NCI-H748 (cell line): Measurements from ENCODE around the gene SMIM36.
"Not testable (repeated sequence)": the region's sequence is repeated elsewhere in the genome, so short reads cannot be mapped to it uniquely, and the experiment has no call there.

Experiments
- DNase-seq: peaks from one replicate; lab custom pipeline; 2025; ENCODE audit not compliant: unreplicated experiment; lab: John Stamatoyannopoulos, UW

SMIM36 gene

DNA sequence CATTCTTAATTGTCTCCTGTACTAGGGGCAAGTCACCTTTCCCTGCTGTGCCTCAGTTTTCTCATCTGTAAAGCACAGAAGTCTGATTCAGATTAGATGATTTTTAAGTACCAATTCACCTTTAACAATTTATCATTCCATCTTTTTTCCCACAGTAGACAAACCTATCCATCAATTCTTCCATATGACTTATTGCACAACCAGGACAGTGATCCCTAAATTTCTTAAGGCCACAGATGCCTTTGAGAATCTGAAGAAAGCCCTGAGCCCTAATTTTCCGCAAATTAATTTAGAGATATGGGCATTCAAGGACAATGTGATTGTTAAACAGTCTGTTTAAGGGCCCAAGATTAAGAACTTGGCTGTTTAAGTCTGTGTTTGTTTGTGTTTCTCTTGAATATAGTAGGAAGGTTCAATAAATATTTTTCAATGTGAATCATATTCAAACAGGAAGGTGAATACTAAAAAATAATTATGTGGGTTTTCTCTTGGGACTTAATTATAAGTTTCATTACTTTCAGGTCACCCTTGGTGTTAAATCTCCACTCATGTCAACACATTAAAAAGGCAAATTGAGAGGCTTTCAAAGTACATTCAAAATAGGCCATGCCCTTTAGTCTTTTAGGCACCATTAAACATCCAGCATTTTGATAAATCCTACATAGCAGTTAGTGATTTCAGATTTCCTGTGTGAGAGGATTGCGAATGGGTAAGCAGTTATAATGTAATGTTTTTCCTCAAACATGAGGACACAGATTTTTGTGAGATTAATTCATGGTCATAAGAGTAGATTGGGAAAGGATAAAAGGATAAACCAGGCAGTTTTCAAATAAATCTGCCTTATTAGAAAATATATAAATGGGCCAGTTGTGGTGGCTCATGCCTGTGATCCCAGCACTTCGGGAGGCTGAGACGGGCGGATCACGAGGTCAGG lies 54.7 kb downstream of the SMIM36 start:
- DNase-seq = no peak

DNA sequence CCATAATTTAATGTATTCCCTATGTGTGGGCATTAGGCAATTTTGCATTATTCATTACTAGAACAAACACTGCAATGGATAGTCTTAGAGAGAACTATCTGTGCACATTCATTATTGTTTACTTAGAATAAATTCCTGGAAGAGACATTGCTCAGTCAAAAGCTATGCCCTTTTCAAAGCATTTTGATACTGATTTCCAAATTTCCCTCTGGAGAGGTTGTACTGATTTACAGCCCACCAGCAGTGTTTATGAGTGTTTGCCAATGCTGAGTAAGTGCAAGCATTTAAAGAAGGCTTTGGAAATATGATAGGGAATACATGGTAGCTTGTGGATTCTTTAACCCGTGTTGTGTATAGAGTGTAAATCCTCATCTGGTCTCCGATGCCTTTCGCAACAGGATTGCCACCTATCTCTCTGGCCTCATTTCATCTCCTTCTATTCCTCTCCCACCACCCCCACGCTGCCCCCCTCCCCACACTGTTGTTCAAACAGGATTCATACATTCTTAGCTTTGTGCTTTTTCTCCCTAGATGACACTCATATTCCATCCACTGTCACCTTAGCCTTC lies 56.3 kb downstream of the SMIM36 start:
- no peak for DNase-seq

DNA sequence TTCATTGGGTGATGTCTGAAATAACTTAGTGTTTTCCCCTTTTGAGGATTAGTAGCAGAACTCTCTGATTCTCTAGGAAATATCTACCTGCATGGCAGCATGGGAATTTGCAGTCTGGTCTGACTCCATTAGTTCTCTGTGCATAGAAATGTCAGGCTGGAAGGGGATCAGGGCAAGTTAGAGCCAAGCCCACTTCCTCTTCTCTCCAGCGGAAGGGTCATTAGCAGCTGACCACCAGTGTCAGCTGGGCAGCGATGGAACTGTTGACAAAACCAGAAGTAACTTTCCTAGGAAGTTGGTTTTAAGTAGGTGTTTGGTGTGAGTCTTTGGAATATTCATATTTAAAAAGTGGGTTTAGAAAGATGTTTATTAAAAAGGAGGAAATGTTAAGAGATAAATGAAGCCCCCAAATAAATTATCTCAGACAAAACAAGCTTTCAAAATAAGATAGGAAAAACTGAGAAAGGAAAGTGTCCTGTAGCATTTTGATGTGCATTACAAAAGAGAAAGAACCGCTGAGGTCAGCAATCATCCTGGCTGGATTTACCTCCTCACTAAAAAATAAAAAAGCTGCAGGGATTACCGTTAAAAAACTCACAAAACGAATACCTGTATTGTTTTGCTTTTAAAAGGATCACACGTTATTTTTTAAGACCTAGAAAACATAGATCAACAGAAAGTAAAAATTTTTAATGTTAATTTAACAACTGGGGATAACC lies 57.3 kb downstream of the SMIM36 start:
- DNase-seq = no peak

DNA sequence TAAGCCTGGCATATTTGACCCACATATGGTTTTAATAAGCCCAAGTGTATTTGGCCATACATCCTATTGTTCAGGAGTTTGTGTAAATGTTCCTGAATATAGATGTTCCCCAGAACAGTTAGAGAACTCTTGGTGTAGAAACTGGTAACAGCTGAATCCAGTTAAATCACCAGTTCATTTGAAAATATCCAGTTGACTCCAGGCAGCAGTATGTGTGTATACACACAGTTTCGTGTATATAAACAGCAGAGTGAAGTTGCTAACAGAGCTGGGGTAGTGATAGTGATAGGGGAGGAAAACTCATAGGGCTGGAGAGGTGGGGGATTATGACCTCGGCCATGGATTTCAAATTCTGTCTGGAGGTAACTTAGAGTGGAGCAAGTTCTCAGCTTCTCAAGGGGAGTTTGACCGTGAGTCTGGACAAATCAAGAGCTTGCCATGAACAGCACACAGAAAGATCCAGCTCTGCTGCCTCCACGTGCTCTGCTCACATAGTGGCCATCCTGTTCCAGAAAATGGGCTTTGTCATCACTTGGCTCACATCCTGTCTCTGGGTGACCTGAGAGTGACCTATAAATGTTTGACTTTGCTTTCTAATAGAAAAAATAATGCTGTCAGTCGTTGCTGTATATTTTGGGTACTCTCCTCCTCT lies 59.0 kb downstream of the SMIM36 start:
- no peak for DNase-seq

DNA sequence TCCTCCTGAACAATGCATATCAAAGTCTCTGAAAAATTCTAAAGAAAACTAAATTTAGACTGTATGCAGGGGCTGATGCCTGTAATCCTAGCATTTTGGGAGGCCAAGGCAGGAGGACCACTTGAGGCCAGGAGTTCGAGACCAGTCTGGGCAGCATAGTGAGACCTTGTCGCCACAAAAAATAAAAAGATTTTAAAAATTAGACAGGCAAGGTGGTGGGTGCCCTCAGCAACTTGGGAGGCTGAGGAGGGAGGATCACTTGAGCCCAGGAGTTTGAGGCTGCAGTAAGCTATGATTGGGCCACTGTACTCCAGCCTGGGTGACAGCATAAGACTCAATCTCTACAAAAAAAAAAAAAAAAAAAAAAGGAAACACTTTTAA lies 59.5 kb downstream of the SMIM36 start:
- DNase-seq = no peak

DNA sequence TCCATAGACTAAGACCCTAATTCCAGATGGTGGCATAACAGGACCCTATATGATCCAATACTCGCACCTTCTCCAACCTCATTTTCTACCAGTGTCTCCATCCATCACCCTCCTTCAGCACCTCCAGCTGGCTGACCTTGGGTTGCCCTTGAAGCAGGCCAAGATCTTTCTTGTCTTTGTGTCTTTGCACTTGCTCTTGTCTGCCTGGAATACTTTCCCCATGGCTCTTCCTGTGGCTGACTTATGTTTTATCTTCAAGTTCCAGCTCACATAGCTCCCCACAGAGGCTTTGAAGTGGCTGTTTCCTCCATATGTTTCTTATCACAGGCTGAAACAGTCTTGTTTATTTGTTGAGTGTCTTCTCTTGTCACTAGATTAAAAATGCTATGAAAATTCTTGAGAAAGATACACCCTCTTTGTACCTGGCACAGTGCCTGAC lies 60.0 kb downstream of the SMIM36 start:
- DNase-seq = no peak

DNA sequence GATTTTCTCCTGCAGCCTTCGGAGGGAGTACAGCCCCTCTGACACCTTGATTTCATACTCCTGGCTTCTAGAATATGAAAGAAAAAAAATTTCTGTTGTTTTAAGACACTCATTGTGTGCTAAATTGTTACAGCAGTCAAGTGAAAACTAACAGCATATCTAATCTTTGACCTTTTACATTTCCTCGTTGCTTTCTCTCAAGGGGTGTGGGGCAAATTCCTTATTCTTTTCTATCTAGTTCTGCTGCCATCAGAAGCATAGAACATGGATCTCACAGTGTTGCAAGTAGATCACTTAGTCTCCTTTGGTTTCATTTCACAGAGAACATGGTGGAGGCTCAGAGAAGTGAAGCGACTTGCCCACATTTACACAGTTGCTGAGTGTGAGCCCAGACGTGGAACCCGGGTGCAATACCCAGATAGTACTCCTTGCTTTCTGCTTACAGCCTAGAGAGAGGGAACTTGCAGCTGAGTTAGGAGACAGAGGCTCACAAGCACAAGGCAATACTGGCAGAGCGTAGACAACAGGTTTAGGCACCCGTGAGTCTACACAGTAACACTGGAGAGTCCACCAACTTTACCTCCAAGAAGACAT lies 60.9 kb downstream of the SMIM36 start:
- no peak for DNase-seq

DNA sequence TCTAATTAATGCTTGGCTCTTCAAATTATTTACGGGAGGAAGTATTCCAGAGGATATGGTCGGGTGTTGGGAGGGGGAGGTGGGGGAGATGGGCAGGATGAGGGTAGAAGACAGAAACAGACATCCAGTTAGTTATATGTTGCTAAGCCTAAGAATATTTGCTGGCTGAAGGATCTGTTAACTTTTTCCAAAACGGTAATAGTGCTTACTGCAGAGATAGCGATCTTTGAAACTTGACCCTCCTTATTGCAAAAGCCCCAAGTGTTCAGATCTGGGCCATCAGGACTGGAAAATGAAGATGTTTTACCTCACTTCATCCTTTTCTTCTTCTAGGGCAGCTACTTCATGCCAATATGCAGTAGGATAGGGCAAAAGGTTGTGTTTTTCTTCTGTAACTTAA lies 62.6 kb downstream of the SMIM36 start:
- no peak for DNase-seq

DNA sequence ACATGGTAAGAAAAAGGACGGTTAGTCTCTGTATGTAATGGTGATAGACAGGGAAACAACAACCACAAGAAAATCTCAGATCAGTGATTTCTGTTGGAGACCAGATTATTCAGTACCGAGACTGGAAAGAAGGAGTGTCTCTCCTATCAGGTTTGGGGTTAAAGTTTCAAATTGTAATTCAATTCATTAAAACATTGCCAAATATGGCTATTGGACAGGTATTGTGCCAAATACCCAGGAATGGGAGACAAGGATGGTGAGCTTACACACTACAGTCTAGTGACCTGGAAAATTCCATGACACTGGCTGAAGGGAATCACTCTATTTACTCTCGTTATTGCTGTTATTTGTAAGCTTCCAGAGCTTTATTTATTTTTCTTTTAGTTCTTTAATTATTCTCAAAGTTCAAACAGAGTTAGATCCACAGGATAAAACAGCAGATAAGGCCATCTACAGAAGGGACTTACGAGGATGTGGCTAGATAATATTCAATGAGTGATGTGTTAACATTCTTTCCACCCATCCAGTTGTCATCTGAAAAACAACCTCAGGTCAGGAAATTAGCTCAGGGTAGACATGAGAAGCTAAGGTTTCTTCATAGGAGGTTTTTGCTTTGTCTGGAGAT lies 64.6 kb downstream of the SMIM36 start:
- DNase-seq = no peak

DNA sequence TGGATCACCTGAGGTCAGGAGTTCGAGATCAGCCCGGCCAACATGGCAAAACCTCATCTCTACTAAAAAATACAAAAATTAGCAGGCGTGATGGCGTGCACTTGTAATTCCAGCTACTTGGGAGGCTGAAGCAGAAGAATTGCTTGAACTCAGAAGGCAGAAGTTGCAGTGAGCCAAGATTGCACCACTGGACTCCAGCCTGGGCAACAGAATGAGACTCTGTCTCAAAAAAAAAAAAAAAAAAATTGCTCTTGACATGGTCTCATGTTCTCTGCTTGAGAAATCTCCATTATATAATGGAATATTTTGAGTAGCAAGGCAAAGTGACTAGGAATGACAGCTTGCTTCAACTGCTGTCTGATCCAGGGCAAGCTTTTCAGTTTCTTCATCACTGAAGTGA lies 65.2 kb downstream of the SMIM36 start:
- DNase-seq = not testable (repeated sequence)

DNA sequence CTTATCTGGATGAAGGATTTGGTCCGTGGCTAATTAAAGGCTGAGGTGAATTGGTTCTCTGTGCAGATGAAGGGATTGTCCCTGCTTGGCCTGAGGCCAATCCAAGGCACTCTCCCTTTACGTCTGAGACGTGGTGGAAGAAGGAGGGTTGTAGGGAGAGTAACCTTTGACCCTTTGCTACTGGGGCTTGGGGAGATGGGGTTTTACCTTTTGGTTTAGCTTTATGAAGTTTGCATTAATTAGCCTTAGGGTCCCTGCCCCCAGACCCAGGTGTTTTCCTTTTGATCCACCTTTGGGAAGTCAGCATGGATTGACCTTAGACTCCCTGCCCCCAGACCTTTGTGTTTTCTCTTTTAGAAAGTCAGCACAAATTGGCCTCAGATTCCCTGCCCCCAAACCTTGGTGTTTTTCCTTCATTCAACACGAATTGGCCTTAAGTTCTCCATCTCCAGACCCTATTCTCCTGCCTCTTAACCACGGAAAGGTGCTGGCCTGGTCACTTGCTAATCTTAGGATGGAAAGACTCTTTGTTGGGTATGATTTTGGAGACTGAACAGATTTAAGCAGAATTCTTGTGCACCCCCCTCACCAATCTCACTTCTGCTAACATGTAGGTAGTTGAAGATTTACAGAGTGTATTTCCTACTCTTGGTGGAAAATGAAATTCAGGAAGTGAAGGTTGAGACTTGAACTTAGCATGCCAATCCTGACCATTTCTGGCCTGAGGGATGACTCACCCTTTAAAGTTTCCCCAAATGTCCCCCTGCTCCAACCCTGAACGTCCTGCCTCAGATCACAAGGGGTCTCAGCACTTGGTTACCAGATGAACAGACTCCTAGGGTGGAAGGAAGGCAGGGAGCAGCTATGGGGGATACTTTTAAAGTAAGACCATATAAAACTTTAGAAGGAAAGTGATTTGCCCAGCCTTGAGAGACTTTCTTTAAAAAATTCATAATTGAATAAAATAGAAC lies 66.5 kb downstream of the SMIM36 start:
- no peak for DNase-seq

DNA sequence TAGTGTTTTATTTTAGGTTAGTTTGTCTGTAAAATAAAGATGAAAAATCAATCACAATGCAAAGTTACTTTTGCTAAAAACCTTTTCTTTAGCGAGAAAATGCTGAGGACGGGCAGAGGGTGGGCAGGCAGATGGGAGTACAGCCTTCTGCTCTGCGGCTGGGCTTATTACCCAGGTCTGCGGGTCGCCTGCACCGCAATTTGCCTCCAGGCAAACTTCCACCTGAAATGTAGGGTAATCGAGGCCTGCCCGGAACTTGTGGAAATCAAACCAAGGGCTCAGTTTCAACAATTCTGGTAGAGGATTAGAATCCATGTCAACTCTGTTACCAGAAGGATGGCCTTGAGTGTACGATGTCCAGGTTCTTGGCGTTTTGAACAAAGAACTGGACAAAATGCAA lies 67.3 kb downstream of the SMIM36 start:
- no peak for DNase-seq

DNA sequence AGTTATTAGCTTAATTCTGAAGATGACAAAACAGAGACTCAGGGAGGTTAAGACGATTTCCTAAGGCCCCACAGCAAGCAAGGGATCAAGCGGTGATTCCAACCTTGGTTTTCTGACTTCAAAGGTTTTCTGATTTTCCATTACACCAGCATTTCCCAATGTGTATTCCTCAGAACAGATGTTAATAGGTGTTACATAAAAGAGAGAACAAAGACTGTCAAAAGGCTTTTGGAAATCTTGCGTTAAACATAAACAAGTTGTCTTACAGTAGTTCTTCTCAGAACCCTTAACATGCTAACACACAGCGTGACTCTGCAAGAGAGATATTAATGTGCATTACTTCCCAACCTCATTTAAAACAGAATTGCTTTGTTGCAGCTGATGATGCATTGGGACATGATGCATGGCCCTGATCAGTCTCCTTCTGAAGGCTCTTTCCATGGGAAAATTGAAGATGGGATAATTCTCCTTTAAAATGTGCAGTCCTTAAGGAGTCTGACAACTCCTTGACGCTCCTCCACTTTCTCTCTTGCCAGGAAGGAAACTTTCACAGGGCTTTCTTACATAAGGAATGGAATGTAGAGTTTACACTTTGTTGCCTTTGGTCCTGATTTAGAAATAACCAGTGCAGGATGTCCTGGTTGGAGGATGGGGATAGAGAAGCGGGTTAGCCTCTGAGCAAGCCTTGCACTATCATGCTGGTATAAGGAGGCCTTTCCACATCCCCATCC lies 68.1 kb downstream of the SMIM36 start:
- no peak for DNase-seq

DNA sequence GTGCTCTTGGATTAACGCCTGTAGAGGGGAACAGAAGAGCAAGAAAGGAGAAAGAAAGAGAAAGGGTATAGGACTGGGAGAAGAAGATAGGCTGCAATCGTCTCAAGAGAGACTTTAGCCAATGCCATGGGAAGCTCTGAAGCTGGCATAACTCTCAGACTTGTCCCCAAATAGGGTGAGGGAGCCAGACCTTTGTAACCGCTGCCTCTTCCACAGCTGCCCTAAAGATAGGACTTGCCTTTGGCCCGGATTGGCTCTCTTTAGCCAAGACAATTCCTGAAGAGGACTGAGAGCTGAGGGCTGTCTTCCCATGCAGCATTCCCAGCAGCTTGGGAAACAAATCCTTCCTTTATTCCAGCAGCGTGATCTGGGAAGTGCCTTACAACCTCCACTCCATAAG lies 68.8 kb downstream of the SMIM36 start:
- DNase-seq = no peak

DNA sequence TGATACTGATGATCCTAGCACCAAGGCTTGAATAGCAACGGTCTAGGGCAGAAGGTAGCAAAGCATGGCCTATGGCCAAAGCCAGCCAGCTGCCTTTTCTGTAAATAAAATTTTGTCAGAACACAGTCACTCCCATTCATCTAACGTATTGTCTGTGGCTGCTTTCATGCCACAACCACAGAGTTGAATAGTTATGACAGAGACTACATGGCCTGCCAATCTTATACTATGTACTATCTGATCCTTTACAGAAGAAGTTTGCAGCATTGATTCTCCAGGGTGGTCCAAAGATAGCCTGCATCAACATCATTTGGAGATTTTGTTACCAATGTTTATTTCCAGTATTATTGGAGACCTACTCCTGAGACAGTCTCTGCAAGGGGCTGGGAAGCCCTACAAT lies 69.7 kb downstream of the SMIM36 start:
- no peak for DNase-seq

DNA sequence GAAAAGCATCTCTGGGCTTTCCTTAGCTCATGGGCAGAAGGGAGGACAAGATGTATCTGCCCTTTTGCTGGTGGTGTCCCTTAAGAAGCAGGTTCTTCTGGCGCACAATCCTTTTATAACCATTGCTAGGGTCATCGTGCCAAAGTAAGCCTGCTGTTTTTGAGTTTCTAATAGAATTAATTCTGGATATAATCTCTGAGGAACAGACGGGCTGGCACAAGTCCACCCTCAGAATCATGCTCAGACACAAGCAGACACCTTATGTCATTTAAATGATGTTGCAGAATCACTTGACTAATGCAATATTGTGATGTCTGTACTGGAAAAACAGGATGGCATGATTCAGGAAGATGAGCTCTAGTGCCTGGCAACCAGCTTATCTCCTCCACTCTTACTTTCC lies 70.9 kb downstream of the SMIM36 start:
- no peak for DNase-seq

DNA sequence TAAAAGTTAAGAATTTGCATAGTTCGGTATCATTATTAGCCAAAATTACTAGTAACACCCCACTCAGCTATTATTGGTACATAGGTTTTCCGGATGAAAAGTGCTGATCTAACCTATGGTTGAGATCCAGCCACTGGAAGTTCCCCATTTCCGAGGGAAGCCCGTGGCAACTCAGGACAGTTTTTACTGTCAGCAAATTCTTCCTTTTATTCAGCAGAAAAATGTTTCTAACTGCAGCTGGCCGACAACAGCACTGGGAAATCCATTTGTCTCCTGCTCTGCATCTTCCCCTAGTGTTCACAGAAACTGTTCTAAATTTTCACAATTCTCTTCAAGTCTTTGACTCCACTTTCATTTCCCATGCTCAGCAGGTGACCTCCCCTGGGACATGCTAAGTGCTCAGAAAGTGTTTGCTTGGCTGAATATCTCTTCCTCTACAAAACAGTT lies 74.1 kb downstream of the SMIM36 start:
- DNase-seq = no peak

DNA sequence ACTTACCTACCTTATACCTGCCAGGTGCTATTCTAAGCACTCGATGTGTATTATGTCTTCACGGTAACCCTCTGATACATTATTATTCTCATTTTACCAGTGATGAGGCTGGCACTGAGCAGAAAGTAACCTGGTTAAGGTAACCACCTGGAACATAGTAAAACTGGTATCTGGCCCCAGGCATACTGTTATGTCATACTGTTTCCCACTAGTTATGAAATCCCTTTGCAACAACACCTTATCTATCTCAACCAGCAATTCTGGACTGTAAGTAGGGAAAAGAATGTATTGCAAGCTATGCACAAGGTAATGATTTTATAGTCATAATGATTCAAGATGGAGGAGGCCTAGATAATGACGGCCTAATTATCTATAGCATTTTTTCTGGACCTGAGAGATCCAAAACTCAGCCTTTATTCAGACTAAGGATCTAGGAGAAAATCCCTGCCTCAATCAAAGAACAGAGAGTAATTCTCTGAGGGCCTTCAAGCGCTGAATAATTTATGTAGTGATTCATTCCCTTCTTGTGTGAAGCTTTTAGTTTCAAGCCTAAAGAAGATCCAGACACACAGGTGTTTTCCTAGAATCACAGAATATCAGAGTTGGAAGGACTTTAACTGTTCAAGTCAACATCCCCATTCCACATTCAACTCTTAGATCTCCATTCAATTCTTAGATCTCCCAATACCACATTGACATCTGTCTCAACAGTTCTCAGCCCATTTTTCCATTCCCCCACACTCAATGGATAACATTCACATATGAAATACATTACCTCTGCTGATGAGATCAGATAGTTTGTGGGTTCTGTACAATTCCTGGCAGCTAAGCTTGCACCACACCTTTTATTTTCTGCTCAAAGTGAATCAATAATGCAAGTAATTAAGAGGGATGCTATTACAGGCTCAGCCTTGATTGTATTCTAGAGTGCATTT lies 74.8 kb downstream of the SMIM36 start:
- DNase-seq = no peak
